Stimulated activated effector memory CD8-positive, alpha-beta T cell treated with anti-CD3 and anti-CD28 coated beads, Interleukin-12 subunit alpha, Interleukin-12 subunit beta, amount 100 ng/mL, for 72 hours (primary cell): ENCODE results near the gene KLHL7.

ENCODE experiments used
- ATAC-seq: fragments of 150-1000 bp; cut with Tn5 transposase; 2 replicates; pipeline ENCODE4 v1.10.0; 2021
- DNase-seq, 2 donors: peaks; one replicate each; pipeline ENCODE4 v3.0.0; 2021 to 2022; ENCODE audit warnings: low spot score in 2 of 2
- H3K27ac Mint-ChIP-seq: one replicate; pipeline ENCODE4 v1.8.0; 2022; ENCODE audit warnings: mild to moderate bottlenecking, mixed read lengths
- H3K36me3 Mint-ChIP-seq: one replicate; pipeline ENCODE4 v1.8.0; 2022; ENCODE audit warnings: mild to moderate bottlenecking, mixed read lengths
- H3K4me1 Mint-ChIP-seq: one replicate; pipeline ENCODE4 v1.8.0; 2022; ENCODE audit warnings: mixed read lengths
- H3K4me3 Mint-ChIP-seq: one replicate; pipeline ENCODE4 v1.8.0; 2022; ENCODE audit warnings: mild to moderate bottlenecking, mixed read lengths
- H3K9me3 Mint-ChIP-seq: one replicate; pipeline ENCODE4 v1.8.0; 2022; ENCODE audit warnings: mixed read lengths

The KLHL7 gene

DNA sequence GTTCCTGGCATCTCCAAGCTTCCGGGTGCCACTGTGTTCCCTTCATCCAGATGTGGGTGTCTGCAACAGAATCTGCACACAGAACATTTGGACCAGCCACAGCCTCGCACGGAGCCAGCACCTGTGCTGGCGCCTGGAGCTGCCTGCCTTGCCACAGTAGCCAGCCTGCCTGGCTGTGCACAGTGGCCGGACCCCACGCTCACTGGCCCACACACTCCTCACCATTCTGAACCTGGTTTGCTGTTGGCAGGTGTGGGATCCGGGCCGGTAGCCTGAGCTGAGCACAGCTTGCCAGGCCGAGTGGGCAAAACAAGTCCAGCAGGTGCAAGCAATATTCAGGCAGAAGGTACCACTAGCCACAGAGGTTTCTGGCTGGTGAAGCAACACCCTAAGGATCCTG, 7.6 kb upstream of the KLHL7 start:
- no peaks in the 10 kb centered on the region for H3K4me1 Mint-ChIP-seq
- no peak overlapping the region for H3K27ac Mint-ChIP-seq
- DNase-seq (no peak), ATAC-seq (no peak)
- H3K36me3 Mint-ChIP-seq: no peaks in the 10 kb centered on the region
- no peak overlapping the region for H3K4me3 Mint-ChIP-seq
- peaks cover 4% of the 10 kb centered on the region for H3K9me3 Mint-ChIP-seq

DNA sequence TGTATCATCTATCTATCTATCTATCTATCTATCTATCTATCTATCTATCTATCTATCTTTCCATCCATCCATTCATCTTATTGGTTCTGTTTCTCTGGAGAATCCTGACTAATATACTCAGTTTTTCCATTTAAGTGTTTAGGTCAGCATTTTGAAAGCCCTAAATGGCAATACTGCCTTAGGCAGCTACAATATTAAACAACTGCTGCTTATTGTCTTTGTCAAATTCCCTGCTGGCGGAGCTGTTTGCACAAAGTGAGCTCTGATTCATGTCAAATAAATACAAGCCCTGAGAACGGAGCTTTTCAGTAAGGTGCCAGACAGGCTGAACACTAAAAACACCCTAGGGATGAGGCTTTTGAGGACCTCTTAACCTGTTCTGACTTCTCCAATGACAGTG, 7.1 kb upstream of the KLHL7 start:
- DNase-seq (no peak), ATAC-seq (no peak)
- Mint-ChIP-seq H3K27ac (no peak overlapping the region), H3K36me3 (no peaks in the 10 kb centered on the region), H3K9me3 (peaks cover 4% of the 10 kb centered on the region), H3K4me3 (no peak overlapping the region), H3K4me1 (no peaks in the 10 kb centered on the region)

DNA sequence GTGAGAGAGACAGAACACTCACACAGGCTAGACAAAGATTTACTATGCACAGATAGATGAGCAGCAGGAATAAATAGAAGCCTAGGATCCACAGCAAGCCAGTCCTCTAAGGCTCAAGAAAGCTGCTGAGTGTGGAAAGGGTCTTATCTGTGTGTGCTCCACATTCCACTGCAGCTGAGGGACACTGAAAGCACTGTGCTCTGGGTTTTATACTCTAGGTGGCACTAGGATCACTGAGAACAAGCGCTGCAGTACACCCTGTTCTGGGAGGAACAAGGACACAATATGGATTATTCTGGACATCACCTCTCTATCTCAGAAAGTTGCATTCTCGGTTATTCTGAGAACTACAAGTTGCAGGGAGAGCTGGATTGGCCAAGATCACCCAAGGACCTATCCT, 4.9 kb upstream of the KLHL7 start:
- no peaks in the 10 kb centered on the region for H3K36me3 Mint-ChIP-seq
- H3K27ac Mint-ChIP-seq: no peak overlapping the region
- DNase-seq (no peak), ATAC-seq (no peak)
- H3K4me3 Mint-ChIP-seq: no peak overlapping the region
- no peaks in the 10 kb centered on the region for H3K9me3 Mint-ChIP-seq
- no peaks in the 10 kb centered on the region for H3K4me1 Mint-ChIP-seq

DNA sequence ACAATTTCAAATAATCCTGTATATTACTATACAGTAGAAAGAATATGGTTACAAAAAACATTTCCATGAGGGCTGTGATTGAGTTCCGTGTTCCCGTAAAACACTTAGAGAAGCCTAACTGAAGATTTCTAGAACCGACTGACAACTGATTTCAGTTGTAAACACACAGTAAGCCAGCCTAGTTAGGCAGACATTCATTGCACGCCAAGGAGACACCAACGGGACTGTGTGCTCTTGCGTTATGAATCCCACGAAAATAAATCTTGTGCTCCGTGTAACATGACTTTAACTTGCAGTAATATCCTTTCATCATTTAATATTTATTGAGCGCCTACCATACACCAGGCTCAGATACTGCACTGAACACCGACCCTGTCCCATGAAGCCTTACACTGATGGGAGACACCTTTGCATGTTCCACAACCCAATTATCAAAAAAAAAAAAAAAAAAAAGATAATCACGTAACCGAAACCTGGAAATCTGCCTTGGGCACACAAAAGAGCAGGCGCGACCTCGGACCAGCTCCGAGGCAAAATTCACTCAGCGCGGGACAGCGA, 420 bp upstream of the KLHL7 start:
- Mint-ChIP-seq H3K4me3 (peak overlapping the region; percentile 98), H3K4me1 (peaks cover 31% of the 10 kb centered on the region), H3K27ac (peak overlapping the region; percentile 96), H3K36me3 (no peaks in the 10 kb centered on the region), H3K9me3 (no peaks in the 10 kb centered on the region)
- DNase-seq (no peak), ATAC-seq (peak; percentile 29)

DNA sequence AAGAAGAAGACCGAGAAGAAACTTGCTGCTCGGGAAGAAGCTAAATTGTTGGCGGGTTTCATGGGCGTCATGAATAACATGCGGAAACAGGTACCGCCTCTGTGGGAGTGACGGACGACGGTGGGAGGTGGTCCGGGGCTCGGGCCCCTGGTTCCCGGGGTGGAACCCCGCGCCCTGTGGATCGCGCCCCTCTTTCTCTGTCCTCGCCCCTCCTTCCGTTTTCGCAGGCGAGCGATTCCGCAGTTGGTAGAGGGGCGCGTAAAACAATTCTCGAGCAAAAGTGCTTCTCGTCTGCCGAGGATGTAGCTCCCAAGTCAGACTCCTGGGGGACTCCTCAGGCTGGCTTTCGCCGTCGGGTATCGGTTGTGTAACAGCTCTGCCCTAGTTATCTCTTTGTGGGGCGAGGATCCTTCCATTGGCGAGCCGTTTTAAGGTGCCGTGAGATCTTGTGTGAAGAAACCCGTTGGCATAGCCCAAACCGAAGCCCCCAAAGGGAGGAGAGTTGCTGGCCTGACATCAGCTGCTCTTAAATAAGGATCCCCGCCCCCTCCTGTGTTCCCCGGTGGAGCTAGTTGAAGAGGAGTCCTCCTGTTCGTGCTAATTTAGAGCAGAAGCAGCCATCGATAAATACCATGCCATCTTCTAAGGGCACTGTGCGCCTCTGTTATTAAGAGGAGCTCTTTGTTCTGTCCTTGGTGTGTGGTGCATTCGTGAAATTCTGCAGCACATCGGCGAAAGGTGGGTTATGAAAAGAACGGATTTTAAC, 655 bp downstream of the KLHL7 start:
- peak overlapping the region; percentile 96 for H3K27ac Mint-ChIP-seq
- peaks cover 39% of the 10 kb centered on the region for H3K4me1 Mint-ChIP-seq
- DNase-seq (peak; percentile 25 to 75), ATAC-seq (peak; percentile 59)
- no peaks in the 10 kb centered on the region for H3K36me3 Mint-ChIP-seq
- H3K9me3 Mint-ChIP-seq: no peaks in the 10 kb centered on the region
- peak overlapping the region; percentile 98 for H3K4me3 Mint-ChIP-seq

DNA sequence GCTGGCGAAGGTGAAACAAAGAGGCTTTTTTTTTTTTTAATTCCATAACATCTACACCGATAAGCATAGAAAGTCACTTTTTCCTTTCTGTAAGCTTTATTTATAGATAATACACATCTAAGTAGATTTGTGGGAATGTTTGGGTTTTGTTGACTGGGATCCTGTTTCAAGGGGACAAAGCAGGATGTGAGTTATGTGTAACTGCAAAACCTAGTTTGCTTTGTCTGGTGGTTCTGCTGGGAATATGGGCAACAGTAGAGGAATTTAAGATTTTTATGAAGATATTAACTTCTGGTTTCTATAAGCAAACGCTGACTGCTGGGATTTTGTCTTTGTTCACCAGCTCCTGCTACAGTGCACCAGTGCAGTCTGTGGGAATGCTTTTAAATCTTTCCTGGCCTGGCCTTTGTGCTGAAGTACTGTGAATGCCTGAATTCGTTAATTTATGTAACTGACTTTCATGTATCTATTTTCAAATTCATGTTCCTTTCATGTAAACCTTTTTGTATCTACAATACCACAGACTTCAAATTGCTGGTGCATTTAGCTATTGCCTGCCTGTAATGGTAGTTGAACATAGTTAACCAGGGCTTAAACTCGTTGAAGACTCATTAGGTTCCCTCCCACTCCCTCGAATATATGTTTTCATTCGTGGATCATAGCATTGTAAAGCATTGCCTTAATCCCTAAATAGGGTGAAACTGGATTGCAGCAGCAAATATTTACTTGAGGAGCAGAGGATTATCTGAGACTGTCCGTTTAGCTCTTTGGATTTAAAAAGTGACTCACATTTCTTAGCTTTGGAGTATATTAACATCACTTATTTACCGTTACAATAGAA, 1.5 kb downstream of the KLHL7 start:
- ATAC-seq: no peak
- H3K4me1 Mint-ChIP-seq: peaks cover 43% of the 10 kb centered on the region
- H3K36me3 Mint-ChIP-seq: no peaks in the 10 kb centered on the region
- DNase-seq: no peak
- peak overlapping the region; percentile 98 for H3K4me3 Mint-ChIP-seq
- no peaks in the 10 kb centered on the region for H3K9me3 Mint-ChIP-seq
- peak overlapping the region; percentile 96 for H3K27ac Mint-ChIP-seq

DNA sequence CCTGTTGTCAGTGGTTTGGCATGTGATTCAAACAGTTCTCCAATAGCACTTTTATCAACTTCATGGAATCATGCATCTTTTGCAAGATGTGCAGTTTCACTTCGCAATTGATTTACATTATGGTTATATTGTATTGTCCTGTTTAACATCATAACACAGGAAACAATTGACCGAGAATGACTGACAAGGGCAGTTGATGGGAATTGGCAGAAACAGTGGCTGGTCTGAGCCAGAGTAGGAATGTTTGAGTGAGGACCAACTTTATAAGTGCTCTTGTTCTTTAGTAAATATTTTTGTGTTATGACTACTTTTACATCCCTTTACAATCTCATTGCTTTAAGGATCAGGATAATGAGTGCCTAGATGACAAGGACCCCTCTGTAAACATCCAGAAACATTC, 2.2 kb downstream of the KLHL7 start:
- Mint-ChIP-seq H3K4me1 (peaks cover 50% of the 10 kb centered on the region), H3K4me3 (no peak overlapping the region), H3K27ac (no peak overlapping the region), H3K9me3 (no peaks in the 10 kb centered on the region), H3K36me3 (no peaks in the 10 kb centered on the region)
- ATAC-seq (no peak), DNase-seq (no peak)

DNA sequence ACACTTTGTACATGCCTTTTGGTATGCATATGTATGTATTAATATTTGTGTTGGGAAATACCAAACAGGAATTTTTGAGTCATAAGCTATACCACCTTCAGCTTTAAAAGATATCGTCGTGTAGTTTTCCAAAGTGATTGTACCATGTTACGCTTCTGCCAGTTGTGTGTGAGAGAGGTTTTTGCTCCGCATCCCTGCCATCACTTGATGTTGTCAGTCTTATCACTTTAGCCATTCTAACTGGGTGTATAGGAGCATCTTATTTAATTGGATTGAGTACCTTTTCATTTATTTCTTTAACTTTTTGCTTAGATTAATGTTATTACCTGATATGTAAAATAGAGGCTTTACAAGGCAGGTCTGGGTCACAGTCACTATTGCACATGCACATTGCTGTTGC, 3.4 kb downstream of the KLHL7 start:
- no peak for DNase-seq
- peaks cover 51% of the 10 kb centered on the region for H3K4me1 Mint-ChIP-seq
- H3K27ac Mint-ChIP-seq: no peak overlapping the region
- no peak overlapping the region for H3K4me3 Mint-ChIP-seq
- no peaks in the 10 kb centered on the region for H3K9me3 Mint-ChIP-seq
- no peaks in the 10 kb centered on the region for H3K36me3 Mint-ChIP-seq
- no peak for ATAC-seq

DNA sequence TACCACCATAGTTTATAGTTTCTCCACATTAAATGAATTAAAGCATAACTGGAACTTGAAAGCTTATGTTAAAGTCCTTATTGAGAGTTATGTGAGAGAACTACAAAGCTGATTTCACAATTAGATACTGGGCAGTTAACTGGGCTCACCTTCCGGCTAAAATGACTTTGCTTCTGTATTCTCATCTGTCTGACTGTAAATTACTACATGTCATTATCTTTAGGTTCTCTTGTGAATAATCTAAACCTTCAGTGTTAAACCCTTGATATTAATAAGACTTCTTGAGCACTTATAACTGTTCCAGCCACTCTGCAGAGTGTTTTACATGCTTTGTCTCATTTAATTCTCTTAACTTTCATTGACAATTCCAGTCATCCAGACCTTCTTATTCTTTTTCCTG, 3.9 kb downstream of the KLHL7 start:
- H3K27ac Mint-ChIP-seq: no peak overlapping the region
- peaks cover 51% of the 10 kb centered on the region for H3K4me1 Mint-ChIP-seq
- DNase-seq (no peak), ATAC-seq (no peak)
- H3K4me3 Mint-ChIP-seq: no peak overlapping the region
- H3K9me3 Mint-ChIP-seq: no peaks in the 10 kb centered on the region
- H3K36me3 Mint-ChIP-seq: no peaks in the 10 kb centered on the region

DNA sequence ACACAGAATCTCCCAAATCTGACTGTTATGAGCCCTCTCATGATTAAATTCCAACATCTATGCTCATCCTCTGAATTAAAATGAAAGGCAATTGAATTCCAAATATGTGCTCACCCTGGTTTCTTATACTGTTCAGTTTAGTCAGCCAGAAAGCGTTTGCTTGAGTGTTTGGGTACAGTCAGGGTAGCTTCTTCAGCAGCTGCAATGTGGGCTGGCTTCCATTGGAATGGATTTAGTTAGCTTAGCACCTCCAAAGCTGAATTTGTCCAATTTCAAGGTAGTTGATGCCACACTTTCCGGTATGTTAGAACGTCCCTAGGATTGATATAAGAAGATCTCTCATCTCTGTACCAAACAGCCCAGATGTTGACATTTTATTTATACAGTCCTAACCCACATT, 9.3 kb downstream of the KLHL7 start:
- DNase-seq: no peak
- no peaks in the 10 kb centered on the region for H3K9me3 Mint-ChIP-seq

DNA sequence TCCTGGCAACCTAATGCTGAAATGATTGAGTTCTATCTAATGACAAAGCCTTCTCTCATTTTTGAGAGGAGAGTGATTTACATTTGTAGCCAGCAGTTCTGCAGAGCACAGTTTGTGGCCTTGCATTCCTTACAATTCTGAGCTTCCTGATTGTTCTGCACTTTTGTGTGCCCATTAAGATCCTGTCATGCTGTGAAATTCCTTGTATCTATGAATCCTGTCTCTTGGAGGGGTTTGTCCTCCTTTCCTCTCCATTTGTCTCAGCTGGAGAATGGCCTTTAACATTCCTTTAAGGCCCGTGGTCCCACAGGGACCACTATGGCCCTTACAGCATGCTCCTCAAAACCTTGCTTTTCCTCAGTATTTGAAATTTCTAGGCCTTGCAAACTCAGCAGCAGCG, 10.4 kb downstream of the KLHL7 start:
- Mint-ChIP-seq H3K4me3 (no peak overlapping the region), H3K27ac (no peak overlapping the region), H3K36me3 (no peaks in the 10 kb centered on the region), H3K4me1 (peaks cover 35% of the 10 kb centered on the region), H3K9me3 (no peaks in the 10 kb centered on the region)
- ATAC-seq (no peak), DNase-seq (no peak)

More for the DNA sequence above, 9.3 kb downstream of the KLHL7 start:
- no peaks in the 10 kb centered on the region for H3K36me3 Mint-ChIP-seq
- no peak for ATAC-seq
- H3K27ac Mint-ChIP-seq: no peak overlapping the region
- peaks cover 38% of the 10 kb centered on the region for H3K4me1 Mint-ChIP-seq
- no peak overlapping the region for H3K4me3 Mint-ChIP-seq

DNA sequence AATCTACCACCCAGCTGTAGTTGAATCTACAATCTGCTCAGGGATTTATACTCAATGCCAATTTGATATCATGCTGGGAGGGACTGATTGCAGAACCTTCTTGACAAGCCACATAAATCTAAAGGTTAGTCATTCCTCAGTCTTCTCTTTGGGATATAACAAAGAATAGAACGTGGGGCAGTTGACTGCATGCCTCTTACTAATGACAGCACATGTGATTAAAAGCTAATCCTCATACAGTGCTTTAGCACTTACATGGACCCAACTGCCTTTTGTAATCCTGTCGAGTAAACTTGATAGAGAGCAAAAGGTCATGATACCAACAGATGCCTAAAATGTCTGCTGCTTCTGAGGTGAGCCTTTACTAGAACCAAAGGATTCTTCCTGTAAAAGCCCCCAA, 12.3 kb downstream of the KLHL7 start:
- no peak overlapping the region for H3K4me3 Mint-ChIP-seq
- peaks cover 26% of the 10 kb centered on the region for H3K4me1 Mint-ChIP-seq
- H3K9me3 Mint-ChIP-seq: no peaks in the 10 kb centered on the region
- H3K27ac Mint-ChIP-seq: peak overlapping the region; percentile 30
- DNase-seq (no peak), ATAC-seq (no peak)
- no peaks in the 10 kb centered on the region for H3K36me3 Mint-ChIP-seq

DNA sequence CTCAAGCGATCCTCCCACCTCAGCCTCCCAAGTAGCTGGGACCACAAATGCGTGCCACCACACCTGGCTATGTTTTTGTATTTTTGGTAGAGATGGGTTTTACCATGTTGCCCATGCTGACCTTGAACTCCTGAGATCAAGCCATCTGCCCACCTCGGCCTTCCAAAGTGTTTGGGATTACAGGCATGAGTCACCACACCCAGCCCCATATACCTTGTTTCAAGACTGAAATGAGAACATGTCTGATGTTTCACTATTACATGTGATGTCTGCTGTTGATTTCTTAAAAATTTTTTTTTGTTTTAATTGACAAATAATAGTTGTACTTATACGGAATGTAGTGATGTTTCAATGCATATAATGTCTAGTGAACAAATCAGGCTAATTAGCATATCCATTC, 14.5 kb downstream of the KLHL7 start:
- no peak overlapping the region for H3K4me3 Mint-ChIP-seq
- DNase-seq (no peak), ATAC-seq (no peak)
- no peak overlapping the region for H3K27ac Mint-ChIP-seq
- no peaks in the 10 kb centered on the region for H3K9me3 Mint-ChIP-seq
- H3K4me1 Mint-ChIP-seq: peaks cover 26% of the 10 kb centered on the region
- H3K36me3 Mint-ChIP-seq: peaks cover 9% of the 10 kb centered on the region

DNA sequence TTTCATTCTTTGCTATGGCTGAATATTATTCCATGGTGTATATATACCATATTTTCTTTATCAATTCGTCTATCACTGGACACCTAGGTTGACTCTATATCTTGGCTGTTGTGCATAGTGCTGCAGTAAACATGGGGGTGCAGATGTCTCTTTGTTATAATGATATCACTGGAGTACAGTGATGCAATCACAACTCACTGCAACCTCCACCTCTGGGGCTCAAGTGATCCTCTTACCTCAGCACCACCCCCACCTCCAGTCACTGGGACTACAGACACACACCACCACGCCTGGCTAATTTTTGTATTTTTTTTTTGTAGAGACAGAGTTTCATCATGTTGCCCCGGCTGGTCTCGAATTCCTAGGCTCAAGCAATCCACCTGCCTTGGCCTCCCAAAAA, 15.6 kb downstream of the KLHL7 start:
- no peak overlapping the region for H3K4me3 Mint-ChIP-seq

DNA sequence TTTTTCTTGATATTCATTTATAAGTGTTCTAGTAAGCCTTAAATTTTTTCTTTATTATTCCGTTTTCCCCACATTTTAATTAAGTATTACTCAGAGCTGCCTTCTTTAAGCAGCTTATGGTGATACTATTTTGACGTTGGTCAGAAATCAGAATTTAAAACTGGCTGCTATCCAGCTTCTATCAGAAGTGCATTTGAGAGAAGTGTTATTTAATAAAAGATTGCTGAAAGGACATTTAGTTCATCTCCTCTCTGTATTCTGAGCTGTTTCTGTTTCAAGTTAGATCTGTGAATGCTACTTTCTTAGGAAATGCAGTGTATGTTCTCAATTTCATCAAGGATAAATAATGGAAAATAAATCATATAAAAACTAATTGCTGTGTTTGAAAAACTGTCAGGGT, 17.4 kb downstream of the KLHL7 start:
- H3K27ac Mint-ChIP-seq: no peak overlapping the region
- peaks cover 9% of the 10 kb centered on the region for H3K4me1 Mint-ChIP-seq
- ATAC-seq: no peak
- DNase-seq: no peak
- H3K36me3 Mint-ChIP-seq: peaks cover 26% of the 10 kb centered on the region
- no peak overlapping the region for H3K4me3 Mint-ChIP-seq
- no peaks in the 10 kb centered on the region for H3K9me3 Mint-ChIP-seq

More for the DNA sequence above, 15.6 kb downstream of the KLHL7 start:
- Mint-ChIP-seq H3K36me3 (peaks cover 14% of the 10 kb centered on the region), H3K27ac (no peak overlapping the region), H3K4me1 (peaks cover 19% of the 10 kb centered on the region), H3K9me3 (no peaks in the 10 kb centered on the region)
- ATAC-seq: no peak
- no peak for DNase-seq

DNA sequence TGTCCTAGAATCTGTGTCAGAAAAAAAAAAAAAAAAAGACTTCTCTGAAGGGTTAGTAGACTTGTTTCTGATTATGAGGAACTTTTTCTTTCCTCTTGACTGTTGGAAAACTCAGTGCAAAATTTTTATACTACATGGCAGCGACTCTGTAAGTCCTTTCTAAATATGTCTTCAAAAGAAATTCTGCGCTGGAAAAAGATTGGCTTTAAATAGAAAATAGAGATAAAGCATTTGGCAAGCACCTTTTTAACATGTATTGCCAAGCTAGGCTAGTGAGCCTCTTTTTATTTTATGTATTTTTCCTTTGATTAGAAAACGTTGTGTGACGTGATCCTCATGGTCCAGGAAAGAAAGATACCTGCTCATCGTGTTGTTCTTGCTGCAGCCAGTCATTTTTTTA, 17.9 kb downstream of the KLHL7 start:
- no peak overlapping the region for H3K4me3 Mint-ChIP-seq
- ATAC-seq: no peak
- no peaks in the 10 kb centered on the region for H3K9me3 Mint-ChIP-seq
- peaks cover 26% of the 10 kb centered on the region for H3K36me3 Mint-ChIP-seq
- H3K4me1 Mint-ChIP-seq: peaks cover 9% of the 10 kb centered on the region
- H3K27ac Mint-ChIP-seq: no peak overlapping the region
- DNase-seq: no peak
